ENCODE results near the gene ASIC4. TPM values are rescaled to one million over a fixed set of nuclear protein-coding genes. Genes with fewer than 3 reads are reported as not detected.

The ASIC4 gene
- total RNA-seq, 8 experiments from 2014 or later, result 0.31 to 83.2 (median 19.4) TPM

DNA sequence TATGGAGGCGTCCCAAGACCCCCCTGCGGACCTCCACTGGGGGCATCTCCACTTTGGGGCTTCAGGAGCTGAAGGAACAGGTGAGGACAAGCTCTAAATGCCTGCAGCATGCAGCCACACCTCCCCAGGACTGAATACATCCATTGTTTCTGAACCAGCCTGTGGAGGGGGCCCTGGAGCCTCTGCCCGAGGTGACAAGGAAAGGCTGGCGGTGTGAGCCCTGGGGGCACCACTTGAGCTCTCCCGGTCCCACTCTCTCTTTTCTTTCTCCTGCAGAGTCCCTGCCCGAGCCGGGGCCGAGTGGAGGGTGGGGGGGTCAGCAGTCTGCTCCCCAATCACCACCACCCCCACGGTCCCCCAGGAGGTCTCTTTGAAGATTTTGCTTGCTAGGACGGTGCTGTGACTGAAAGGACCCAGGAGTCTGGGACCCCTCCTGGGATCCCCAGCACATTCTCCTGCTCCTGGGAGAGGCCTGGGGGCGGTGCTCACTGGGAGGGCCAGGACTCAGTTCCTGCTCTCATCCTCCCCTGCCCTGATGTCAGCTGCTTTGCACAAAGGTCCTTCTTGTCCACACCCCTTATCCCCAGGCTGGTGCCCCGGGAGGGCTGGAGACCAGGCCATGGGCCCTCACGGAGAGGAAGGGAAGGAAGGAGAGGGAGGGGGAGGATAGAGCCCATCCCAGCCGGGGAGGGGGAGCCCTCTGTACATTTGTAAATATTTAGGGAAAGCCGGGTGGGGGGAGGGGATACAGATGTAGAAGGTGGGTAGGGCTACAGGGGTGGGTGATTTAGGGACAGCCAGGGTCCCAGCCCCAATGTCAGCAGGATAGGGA lies 23.6 kb downstream of the ASIC4 start:
- peak; percentile 14 to 62 (median 52) for ATAC-seq (replicated peaks in 6 of 8)
- H3K4me3 ChIP-seq, result no peak overlapping the region
- H3K27ac ChIP-seq, result no peak overlapping the region
- 52 to 92% (median 63%) methylated on average over 1 to 3 of the region's 15 CpGs; no CpG with 5 or more reads in 6 of the 10 experiments for WGBS, 10 experiments
- H3K4me1 ChIP-seq (replicated peaks in 1 of 2), result peaks cover 10 to 15% of the 10 kb centered on the region in 2 donors
- in situ Hi-C loops (cut with MboI; ENCODE audit: low pct_unique_long_range_greater_than_20kb in 2 of 9, low sequenced_read_pairs in 9 of 9, unreplicated experiment in 9 of 9), result loop anchor here in 2 of 9 experiments (10.0 kb wide), 2 partner anchors 63 to 133 kb away; no protein-coding TSS in a partner anchor

DNA sequence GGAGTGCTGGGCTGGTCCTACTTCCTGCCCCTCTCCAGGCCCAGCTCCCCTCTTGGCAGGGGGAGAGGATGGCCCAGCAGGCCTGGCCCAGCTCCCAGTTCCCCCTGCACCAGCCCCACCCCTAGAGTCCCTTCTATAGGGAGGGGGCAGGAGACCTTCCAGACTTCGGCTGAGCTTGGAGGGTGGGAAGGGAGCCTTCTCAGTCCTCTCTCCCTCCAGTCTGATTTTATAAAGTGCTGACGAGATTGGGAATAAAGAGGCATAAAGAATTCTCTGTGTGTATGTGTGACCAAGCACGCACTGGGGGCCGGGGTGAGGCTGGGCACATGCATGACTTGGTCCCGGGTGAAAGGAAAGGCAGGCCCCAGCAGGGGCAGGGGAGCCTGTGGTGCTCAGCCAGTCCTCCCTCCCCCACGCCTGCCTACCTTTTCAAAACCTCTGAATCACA lies 24.2 kb downstream of the ASIC4 start:
- Histone ChIP-seq H3K4me1 (replicated peaks in 1 of 2) (peaks cover 10 to 15% of the 10 kb centered on the region in 2 donors), H3K4me3 (no peak overlapping the region), H3K27ac (no peak overlapping the region)
- WGBS, 10 experiments, result 24 to 100% (median 68%) methylated on average over 1 to 4 of the region's 6 CpGs; no CpG with 5 or more reads in 6 of the 10 experiments
- in situ Hi-C loops (cut with MboI; ENCODE audit: low pct_unique_long_range_greater_than_20kb in 2 of 9, low sequenced_read_pairs in 9 of 9, unreplicated experiment in 9 of 9), result loop anchor here in 2 of 9 experiments (10.0 kb wide), 2 partner anchors 64 to 134 kb away; no protein-coding TSS in a partner anchor
- peak in 7 of 8 experiments; percentile 4 to 53 (median 35) for ATAC-seq (replicated peaks in 6 of 8)

DNA sequence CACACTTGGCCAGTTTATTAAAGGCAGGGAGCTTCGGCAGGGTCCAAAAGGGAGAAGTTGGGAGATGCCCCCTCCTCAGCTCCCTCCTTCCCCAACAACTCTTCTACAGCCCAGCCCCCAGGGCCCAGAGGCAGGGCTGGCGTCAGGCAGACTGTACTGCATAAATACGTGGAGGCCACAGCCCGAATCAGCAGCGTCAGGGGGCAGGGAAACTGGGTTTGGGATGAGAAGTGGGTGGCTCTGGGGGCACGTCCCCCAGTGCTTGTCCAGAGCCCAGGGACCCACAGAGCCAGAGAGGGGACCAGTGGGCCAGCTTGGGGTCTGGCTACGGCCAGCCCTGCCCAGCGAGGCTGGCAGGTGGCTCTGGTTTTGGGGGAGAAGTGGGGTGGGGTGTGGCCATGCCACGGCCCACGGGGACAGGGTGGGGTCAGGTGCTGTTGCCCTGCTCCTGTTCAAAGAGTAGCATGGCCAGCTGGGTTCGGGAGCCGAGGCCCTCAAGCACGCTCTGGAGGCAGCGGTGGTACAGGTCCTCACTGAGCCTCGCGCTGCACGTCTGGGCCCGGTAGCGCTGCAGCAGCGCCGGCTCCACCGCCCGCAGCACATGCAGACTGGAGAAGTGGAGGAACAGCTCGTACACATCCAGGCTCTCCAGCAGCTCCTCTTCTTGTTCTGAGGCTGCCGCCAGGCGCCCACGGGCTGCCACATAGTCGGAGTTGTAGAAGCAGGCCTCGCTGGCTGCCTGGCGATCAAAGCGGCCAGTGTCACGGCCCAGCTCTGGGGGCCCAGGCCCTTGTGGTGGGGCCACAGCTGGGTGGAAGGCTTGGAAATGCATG lies 24.9 kb downstream of the ASIC4 start:
- peaks cover 10 to 15% of the 10 kb centered on the region in 2 donors for H3K4me1 ChIP-seq (replicated peaks in 1 of 2)
- in situ Hi-C loops (cut with MboI; ENCODE audit: low pct_unique_long_range_greater_than_20kb in 2 of 9, low sequenced_read_pairs in 9 of 9, unreplicated experiment in 9 of 9), result loop anchor here in 2 of 9 experiments (10.0 kb wide), 2 partner anchors 64 to 134 kb away; no protein-coding TSS in a partner anchor
- WGBS, 10 experiments, result 80 to 93% methylated on average over 1 to 3 of the region's 32 CpGs; no CpG with 5 or more reads in 8 of the 10 experiments
- H3K27ac ChIP-seq, result no peak overlapping the region
- no peak overlapping the region for H3K4me3 ChIP-seq
- no peak for ATAC-seq (replicated peaks in 6 of 8)

DNA sequence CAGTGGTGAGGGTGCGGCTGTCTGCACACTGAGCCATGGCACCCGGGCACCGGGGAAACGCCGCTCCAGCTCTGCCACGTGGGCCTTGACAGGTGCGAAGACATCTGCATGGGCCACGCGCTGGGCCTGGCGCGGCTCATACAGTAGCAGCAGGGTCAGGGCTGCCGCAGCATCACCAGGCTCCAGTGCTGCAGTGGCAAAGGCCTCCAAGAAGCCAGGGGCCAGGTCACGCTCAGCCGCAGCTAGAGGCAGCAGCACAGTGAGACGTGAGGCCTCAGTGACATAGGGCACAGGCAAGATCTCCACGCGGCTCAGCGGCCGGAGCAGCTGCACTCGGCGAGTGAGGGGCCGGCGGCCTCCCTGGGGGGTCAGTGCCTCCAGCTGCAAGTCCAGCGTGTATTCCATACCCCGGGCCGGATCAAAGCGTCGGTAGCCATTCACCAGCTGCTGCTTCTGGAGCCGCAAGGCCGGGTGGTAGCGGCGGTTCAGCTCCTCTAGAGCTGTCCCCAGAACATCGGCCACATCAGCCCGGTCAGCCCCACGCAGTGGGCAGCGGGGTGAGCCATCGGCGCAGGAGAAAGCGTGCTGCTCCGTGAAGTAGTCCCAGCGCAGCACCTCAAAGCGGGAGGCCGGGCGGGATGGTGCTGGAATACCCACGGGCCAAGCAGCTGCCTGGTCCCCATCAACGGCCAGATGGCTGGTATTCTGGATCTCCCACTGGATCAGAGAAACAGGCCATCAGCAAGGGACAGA lies 25.8 kb downstream of the ASIC4 start:
- WGBS, 10 experiments, result 77 to 100% (median 93%) methylated on average over 2 to 7 of the region's 46 CpGs; no CpG with 5 or more reads in 4 of the 10 experiments
- Histone ChIP-seq H3K27ac (no peak overlapping the region), H3K4me1 (replicated peaks in 1 of 2) (peaks cover 14 to 21% of the 10 kb centered on the region in 2 donors), H3K4me3 (no peak overlapping the region)
- in situ Hi-C loops (cut with MboI; ENCODE audit: low pct_unique_long_range_greater_than_20kb in 2 of 9, low sequenced_read_pairs in 9 of 9, unreplicated experiment in 9 of 9), result loop anchor here in 2 of 9 experiments (10.0 kb wide), 2 partner anchors 65 to 135 kb away; no protein-coding TSS in a partner anchor
- no peak for ATAC-seq (replicated peaks in 6 of 8)

DNA sequence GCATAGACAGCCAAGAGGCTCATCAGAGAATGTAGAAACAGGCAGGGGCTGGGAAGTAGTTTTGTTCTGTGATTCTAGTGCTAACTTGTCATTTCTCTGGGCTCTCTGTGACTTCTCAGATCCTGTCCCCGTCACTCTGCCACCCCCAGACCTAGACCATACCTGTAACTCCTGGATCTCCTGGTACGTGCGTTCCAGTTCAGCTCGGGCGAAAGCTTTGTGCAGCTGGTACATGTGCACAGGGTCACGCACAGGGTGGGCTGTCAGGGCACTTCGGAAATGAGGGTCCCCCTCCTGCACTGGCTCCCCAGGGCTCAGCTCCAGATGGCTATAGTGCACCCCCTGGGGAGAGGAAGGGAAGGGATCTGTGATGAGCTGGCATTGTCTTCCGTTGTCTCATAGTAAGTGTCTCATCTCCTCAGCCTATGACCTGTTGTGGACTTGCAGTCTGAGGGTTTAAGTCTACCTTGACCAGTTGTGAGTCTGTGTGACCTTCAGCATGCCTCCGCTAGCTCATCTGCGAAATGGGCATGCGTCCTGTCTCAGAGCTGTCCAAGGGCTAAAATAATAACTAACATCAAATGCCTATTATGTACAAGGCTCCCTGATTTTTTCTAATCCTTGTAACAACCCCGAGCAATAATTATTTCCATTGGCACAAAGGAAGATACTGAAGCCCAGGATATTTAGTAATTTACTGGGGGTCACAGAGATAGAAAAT lies 26.7 kb downstream of the ASIC4 start:
- peak overlapping the region in 1 of 5 donors; percentile 87 for H3K4me3 ChIP-seq
- no peak for ATAC-seq (replicated peaks in 6 of 8)
- 63 to 91% (median 85%) methylated on average over 2 to 11 of the region's 12 CpGs; no CpG with 5 or more reads in 3 of the 10 experiments for WGBS, 10 experiments
- in situ Hi-C loops (cut with MboI; ENCODE audit: low pct_unique_long_range_greater_than_20kb in 2 of 9, low sequenced_read_pairs in 9 of 9, unreplicated experiment in 9 of 9), result no loop called here
- H3K27ac ChIP-seq, result no peak overlapping the region
- H3K4me1 ChIP-seq (replicated peaks in 1 of 2), result peaks cover 16 to 22% of the 10 kb centered on the region in 2 donors

DNA sequence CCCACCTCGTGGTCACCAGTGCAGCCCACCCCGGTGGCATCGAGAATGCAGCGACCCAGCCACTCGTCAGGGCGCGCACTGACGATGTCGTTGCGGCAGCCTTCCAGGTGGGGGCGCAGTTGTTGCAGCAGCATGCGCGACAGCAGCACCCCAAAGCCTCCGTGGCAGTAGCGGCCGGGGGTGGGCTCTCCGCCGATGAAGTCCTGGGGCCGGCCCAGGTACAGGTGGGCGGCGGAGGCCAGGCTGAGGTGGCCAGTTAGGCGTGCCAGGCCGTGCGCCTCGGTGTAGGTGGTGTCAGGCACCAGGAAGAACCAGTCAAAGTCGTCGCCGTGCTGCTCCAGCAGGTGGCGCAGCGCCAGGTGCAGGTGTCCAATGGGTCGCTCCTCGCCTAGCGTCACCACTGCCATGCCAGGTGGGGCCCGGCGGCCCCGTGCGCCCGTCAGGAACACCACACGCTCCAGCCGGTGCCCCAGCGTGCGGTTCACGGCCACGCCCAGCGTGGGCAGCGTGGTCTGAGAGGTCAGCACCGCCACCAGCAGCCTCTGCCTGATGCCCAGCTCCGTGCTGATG lies 27.4 kb downstream of the ASIC4 start:
- ATAC-seq (replicated peaks in 6 of 8), result peak in 6 of 8 experiments; percentile 0 to 26 (median 8)
- Histone ChIP-seq H3K27ac (no peak overlapping the region), H3K4me3 (peak overlapping the region; percentile 6 to 90 (median 62)), H3K4me1 (replicated peaks in 1 of 2) (peaks cover 16 to 22% of the 10 kb centered on the region in 2 donors)
- WGBS, 10 experiments, result 0 to 30% (median 0%) methylated on average over 1 to 3 of the region's 48 CpGs; no CpG with 5 or more reads in 7 of the 10 experiments
- in situ Hi-C loops (cut with MboI; ENCODE audit: low pct_unique_long_range_greater_than_20kb in 2 of 9, low sequenced_read_pairs in 9 of 9, unreplicated experiment in 9 of 9), result no loop called here

DNA sequence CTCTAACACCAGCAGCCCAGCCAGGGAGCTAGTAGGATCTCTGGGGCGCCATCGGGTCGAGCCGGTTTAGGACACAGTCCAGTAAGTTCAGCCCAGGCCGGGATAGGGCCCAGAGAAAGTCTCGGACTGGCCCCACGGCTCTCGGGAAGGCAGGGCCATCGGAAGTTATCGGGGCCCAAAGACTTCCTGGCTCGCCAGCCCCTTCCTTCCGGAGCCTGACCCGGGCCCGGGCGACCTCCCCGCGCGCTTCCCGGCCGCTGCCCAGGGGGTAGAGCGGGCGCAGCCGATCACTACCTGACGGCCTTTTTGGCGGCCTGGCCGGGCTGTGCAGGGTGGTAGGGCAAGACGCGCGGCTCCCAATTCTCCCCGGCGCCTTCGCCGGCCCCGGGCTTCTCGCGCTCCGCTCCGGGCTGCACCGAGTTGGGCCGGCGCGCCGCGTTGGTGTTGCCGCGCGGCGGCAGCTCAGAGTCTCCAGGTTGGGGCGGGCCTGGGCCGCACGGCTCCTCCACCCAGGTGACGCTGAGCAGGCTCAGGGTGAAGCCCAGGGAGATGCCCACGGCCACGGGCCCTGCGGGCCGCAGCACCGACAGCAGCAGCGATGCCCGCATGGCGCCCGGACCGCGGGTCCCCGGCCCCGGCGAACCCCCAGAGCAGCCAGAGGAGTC lies 28.8 kb downstream of the ASIC4 start:
- peak overlapping the region; percentile 62 to 90 (median 81) for H3K4me3 ChIP-seq
- in situ Hi-C loops (cut with MboI; ENCODE audit: low pct_unique_long_range_greater_than_20kb in 2 of 9, low sequenced_read_pairs in 9 of 9, unreplicated experiment in 9 of 9), result no loop called here
- peaks cover 11 to 16% of the 10 kb centered on the region in 2 donors for H3K4me1 ChIP-seq (replicated peaks in 1 of 2)
- ATAC-seq (replicated peaks in 6 of 8), result peak in 5 of 8 experiments; percentile 24 to 49 (median 35)
- WGBS, 10 experiments, result 0 to 2% (median 1%) methylated on average over 4 to 44 of the region's 66 CpGs; no CpG with 5 or more reads in 6 of the 10 experiments
- peak overlapping the region; percentile 79 to 91 for H3K27ac ChIP-seq

DNA sequence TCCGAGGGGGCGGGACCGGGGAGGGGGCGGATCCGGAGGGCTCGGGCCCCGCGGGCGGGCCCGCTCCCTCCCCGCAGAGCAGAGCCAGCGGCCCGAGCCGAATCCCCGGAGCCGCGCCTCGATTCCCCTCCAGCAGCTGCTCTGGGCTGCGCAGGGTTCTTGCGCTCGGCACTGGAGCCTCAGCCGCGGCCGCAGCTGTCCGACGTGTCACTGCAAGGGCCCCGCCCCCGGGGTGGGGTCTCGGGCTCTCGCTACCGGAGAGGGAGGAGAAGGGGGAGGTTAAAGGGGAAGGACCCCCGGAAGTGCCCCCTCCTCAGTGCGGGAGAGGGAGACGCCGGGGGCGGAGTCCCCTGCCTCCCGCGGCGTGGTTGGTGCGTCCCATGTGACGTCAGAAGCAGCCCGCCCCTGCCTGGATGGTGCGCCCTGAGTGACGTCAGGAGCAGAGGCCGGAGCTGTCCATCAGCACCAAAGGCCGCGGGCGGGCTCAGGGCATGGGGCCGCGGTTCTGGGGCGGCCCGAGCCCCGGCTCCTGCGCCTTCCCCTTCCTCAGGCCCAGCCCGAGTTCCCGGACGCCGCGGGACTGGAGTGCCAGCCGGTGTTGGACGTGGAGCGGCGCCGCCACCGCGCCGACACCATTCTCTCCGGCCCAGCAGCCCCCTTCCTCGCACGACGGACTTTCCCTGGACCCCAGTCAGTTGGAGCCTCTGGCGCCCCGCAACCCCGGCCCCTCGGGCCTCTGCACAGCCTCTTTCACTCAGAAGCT lies 29.5 kb downstream of the ASIC4 start, which contains the start of the genes CHPF and TMEM198:
Gene CHPF (minus strand): TSS at position 214 of the 763 bp plus-strand sequence. CDS start 271 bp downstream, outside the sequence.
Gene TMEM198 (plus strand): TSS at position 433 of the 763 bp plus-strand sequence. CDS start 700 bp downstream, outside the sequence.
- in situ Hi-C loops (cut with MboI; ENCODE audit: low pct_unique_long_range_greater_than_20kb in 2 of 9, low sequenced_read_pairs in 9 of 9, unreplicated experiment in 9 of 9), result no loop called here
- Histone ChIP-seq H3K4me3 (peak within 1 kb of the TSS; percentile 62 to 90 (median 81)), H3K4me1 (replicated peaks in 1 of 2) (peaks cover 6 to 9% of the 10 kb centered on the region in 2 donors), H3K27ac (peak within 1 kb of the TSS; percentile 79 to 91)
- WGBS, 10 experiments, result 0% methylated on average over 3 of the region's 75 CpGs; no CpG with 5 or more reads in 9 of the 10 experiments
- peak; percentile 74 to 89 (median 84) for ATAC-seq (replicated peaks in 6 of 8)

DNA sequence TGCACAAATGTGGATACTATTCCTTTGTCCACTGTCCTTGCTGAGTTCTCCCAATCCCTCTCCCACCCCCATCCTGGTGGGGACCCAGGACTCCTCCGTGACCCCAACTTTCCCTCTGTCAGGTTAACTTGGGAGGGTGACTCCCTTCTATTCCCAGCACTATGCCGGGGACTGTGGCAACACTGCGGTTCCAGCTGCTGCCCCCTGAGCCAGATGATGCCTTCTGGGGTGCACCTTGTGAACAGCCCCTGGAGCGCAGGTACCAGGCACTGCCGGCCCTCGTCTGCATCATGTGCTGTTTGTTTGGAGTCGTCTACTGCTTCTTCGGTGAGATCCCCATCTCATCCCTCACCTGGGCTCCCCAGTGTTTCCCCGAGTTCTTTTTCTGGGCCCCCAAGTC lies 30.3 kb downstream of the ASIC4 start:
- Histone ChIP-seq H3K27ac (peak overlapping the region in 1 of 2 donors; percentile 76), H3K4me1 (replicated peaks in 1 of 2) (peaks cover 6 to 9% of the 10 kb centered on the region in 2 donors), H3K4me3 (peak overlapping the region; percentile 62 to 90 (median 81))
- ATAC-seq (replicated peaks in 6 of 8), result no peak
- in situ Hi-C loops (cut with MboI; ENCODE audit: low pct_unique_long_range_greater_than_20kb in 2 of 9, low sequenced_read_pairs in 9 of 9, unreplicated experiment in 9 of 9), result no loop called here
- 10 to 55% (median 24%) methylated on average over 1 to 7 of the region's 9 CpGs; no CpG with 5 or more reads in 1 of the 10 experiments for WGBS, 10 experiments

DNA sequence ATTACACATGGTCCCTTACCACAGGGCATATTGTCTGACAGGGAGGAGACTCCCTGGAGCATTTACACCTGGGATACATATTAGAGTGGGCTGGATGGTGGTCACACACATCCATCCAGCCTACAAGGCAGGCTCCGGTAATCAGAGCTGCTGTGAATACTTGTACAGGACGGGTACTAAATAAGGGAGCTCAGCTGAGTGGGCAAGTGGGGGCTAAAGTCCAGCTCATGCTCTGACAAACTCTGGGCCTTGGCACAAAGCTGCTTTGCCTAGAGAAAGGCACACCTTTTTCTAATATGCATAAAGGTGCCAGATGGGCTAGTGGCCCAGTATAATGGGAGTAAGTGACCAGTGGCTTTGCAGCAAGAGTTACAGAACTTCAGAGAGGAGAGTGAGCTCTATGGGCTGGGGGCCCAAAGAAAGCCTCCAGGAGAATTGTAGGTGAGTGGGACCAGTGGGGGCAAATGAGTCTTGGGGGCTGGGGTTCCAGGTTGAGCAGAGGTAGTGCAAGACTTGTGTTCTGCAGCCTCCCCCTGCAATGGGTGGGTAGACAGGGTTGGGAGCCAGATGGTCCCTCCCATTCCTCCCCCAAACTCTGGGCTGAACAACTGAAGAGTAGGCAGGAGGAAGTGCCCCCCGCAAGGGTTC lies 31.1 kb downstream of the ASIC4 start:
- H3K4me3 ChIP-seq, result peak overlapping the region in 2 of 5 donors; percentile 62 to 87
- peaks cover 6 to 9% of the 10 kb centered on the region in 2 donors for H3K4me1 ChIP-seq (replicated peaks in 1 of 2)
- ATAC-seq (replicated peaks in 6 of 8), result no peak
- 53 to 100% (median 88%) methylated on average over 1 to 3 of the region's 3 CpGs; no CpG with 5 or more reads in 5 of the 10 experiments for WGBS, 10 experiments
- no peak overlapping the region for H3K27ac ChIP-seq
- in situ Hi-C loops (cut with MboI; ENCODE audit: low pct_unique_long_range_greater_than_20kb in 2 of 9, low sequenced_read_pairs in 9 of 9, unreplicated experiment in 9 of 9), result no loop called here

Data from motor neuron (in vitro differentiated cells).